ENCODE measurements around the gene HIRA. TPM values are rescaled to one million over a fixed set of nuclear protein-coding genes. Genes with fewer than 3 reads are reported as not detected.
A peak's percentile ranks its signal among the peaks of the same experiment; 100 is the strongest.

Gene HIRA
- total and polyA plus RNA-seq, 2 of the 8 experiments (the other 6 are each of a cell fraction or from before 2014, with no cell fraction given) = 34.9 to 67.2 TPM

- TF ChIP-seq CTCF (IDR thresholded peaks at IDR 0.05; ENCODE audit: control extremely low read depth in 1 of 3, insufficient read depth in 1 of 3, low read depth in 1 of 3, low read length in 3 of 3) (peak; percentile 20 to 35 (median 32); a peak in 3 of 4 replicates), TAF1 (IDR thresholded peaks at IDR 0.05; ENCODE audit: low read depth, low read length) (peak; percentile 54), USF2 (IDR thresholded peaks at IDR 0.05; ENCODE audit: low read length) (no peak), RFX5 (IDR thresholded peaks at IDR 0.05; ENCODE audit: borderline replicate concordance, low read depth, low read length) (no peak)
Observed at GRCh38 chr22:19430890-19431541, 517 bp downstream of the HIRA start (continued).
